H9 (cell line): ENCODE results near the gene SLC35B1. TPM values are rescaled to one million over a fixed set of nuclear protein-coding genes. Genes with fewer than 3 reads are reported as not detected.

Experiments used
- DNase-seq: peaks from one replicate; pipeline ENCODE4 v3.0.0-alpha.2; 2017
- H2AFZ ChIP-seq: one replicate; pipeline ENCODE4 v1.6.1; 2013; ENCODE audit warnings: mild to moderate bottlenecking, low read length, control low read depth, moderate library complexity
- H2AK5ac ChIP-seq: 2 replicates; pipeline ENCODE4 v1.6.1; 2013; ENCODE audit warnings: low read length, control low read depth, mixed read lengths; ENCODE audit not compliant: insufficient read length
- H2BK120ac ChIP-seq: one replicate; pipeline ENCODE4 v1.6.1; 2013; ENCODE audit warnings: low read depth, mild to moderate bottlenecking, low read length, control low read depth, inconsistent platforms; ENCODE audit not compliant: poor library complexity, severe bottlenecking
- H2BK12ac ChIP-seq: 2 replicates; pipeline ENCODE4 v1.6.1; 2013; ENCODE audit warnings: low read length, control low read depth, mixed read lengths, low read depth; ENCODE audit not compliant: insufficient read length
- H2BK15ac ChIP-seq: 2 replicates; pipeline ENCODE4 v1.6.1; 2013; ENCODE audit warnings: low read depth, low read length, control low read depth
- H2BK20ac ChIP-seq: one replicate; pipeline ENCODE4 v1.6.1; 2013; ENCODE audit warnings: low read depth, mild to moderate bottlenecking, low read length, control low read depth, inconsistent platforms; ENCODE audit not compliant: poor library complexity, severe bottlenecking
- H2BK5ac ChIP-seq: 2 replicates; pipeline ENCODE4 v1.6.1; 2013; ENCODE audit warnings: low read length, control low read depth, mixed read lengths; ENCODE audit not compliant: insufficient read length
- H3K14ac ChIP-seq: 2 replicates; pipeline ENCODE4 v1.6.1; 2013; ENCODE audit warnings: low read length, control low read depth; ENCODE audit not compliant: insufficient read depth
- H3K18ac ChIP-seq: 2 replicates; pipeline ENCODE4 v1.6.1; 2013; ENCODE audit warnings: low read depth, mild to moderate bottlenecking, mixed read lengths, low read length, control low read depth; ENCODE audit not compliant: insufficient read length
- H3K23ac ChIP-seq: 2 replicates; pipeline ENCODE4 v1.6.1; 2013; ENCODE audit warnings: low read length, control low read depth, mixed read lengths, low read depth; ENCODE audit not compliant: insufficient read length
- H3K23me2 ChIP-seq: 2 replicates; pipeline ENCODE4 v1.6.1; 2013; ENCODE audit warnings: low read depth, mild to moderate bottlenecking, mixed read lengths, low read length, control low read depth; ENCODE audit not compliant: insufficient read length, poor library complexity, severe bottlenecking
- H3K27ac ChIP-seq: 2 replicates; pipeline ENCODE4 v1.5.1; 2013; ENCODE audit warnings: low read length, control low read depth, mixed read lengths, low read depth; ENCODE audit not compliant: insufficient read length
- H3K27me3 ChIP-seq: 2 replicates; pipeline ENCODE4 v1.6.1; 2013; ENCODE audit warnings: low read length, control low read depth, inconsistent platforms; ENCODE audit not compliant: insufficient read depth
- H3K4ac ChIP-seq: 2 replicates; pipeline ENCODE4 v1.6.1; 2013; ENCODE audit warnings: low read depth, mild to moderate bottlenecking, control low read depth, inconsistent platforms, low read length, moderate library complexity
- H3K4me1 ChIP-seq: 2 replicates; pipeline ENCODE4 v1.6.1; 2013; ENCODE audit warnings: low read length, control low read depth, inconsistent platforms; ENCODE audit not compliant: insufficient read depth
- H3K4me2 ChIP-seq: 2 replicates; pipeline ENCODE4 v1.6.1; 2013; ENCODE audit warnings: low read length, control low read depth, mixed read lengths; ENCODE audit not compliant: insufficient read length, insufficient read depth
- H3K56ac ChIP-seq: 2 replicates; pipeline ENCODE4 v1.6.1; 2013; ENCODE audit warnings: low read depth, mild to moderate bottlenecking, mixed read lengths, low read length, control low read depth; ENCODE audit not compliant: insufficient read length
- H3K79me1 ChIP-seq: 2 replicates; pipeline ENCODE4 v1.6.1; 2013; ENCODE audit warnings: low read depth, mild to moderate bottlenecking, moderate library complexity, low read length, control low read depth, inconsistent platforms; ENCODE audit not compliant: insufficient read depth, poor library complexity, severe bottlenecking
- H3K79me2 ChIP-seq: 2 replicates; pipeline ENCODE4 v1.6.1; 2013; ENCODE audit warnings: low read length, control low read depth, inconsistent platforms; ENCODE audit not compliant: insufficient read depth
- H3K9ac ChIP-seq: 2 replicates; pipeline ENCODE4 v1.6.1; 2013; ENCODE audit warnings: low read length, control low read depth, mixed read lengths; ENCODE audit not compliant: insufficient read length; ENCODE audit errors: extremely low read depth
- H3K9me3 ChIP-seq: one replicate; pipeline ENCODE4 v1.6.1; 2013; ENCODE audit warnings: low read depth, low read length, inconsistent platforms; ENCODE audit not compliant: control insufficient read depth
- H3T11ph ChIP-seq: one replicate; pipeline ENCODE4 v1.6.1; 2013; ENCODE audit warnings: mild to moderate bottlenecking, low read length, control low read depth, inconsistent platforms
- H4K20me1 ChIP-seq: one replicate; pipeline ENCODE4 v1.6.1; 2013; ENCODE audit not compliant: control insufficient read depth, insufficient read length, insufficient read depth
- H4K5ac ChIP-seq: 2 replicates; pipeline ENCODE4 v1.6.1; 2013; ENCODE audit warnings: low read depth, mild to moderate bottlenecking, mixed read lengths, low read length, control low read depth; ENCODE audit not compliant: insufficient read length
- H4K8ac ChIP-seq: replicated peaks from 2 replicates; pipeline ENCODE4 v1.6.1; 2013; ENCODE audit warnings: low read length, control low read depth, mixed read lengths, low read depth; ENCODE audit not compliant: insufficient read length
- H4K91ac ChIP-seq: 2 replicates; pipeline ENCODE4 v1.6.1; 2013; ENCODE audit warnings: low read depth, mild to moderate bottlenecking, moderate library complexity, mixed read lengths, low read length, control low read depth; ENCODE audit not compliant: insufficient read length
- H3K27ac Mint-ChIP-seq, 3 experiments: 2 replicates in 2 of 3; 3 replicates in 1 of 3; pipeline ENCODE4 v1.8.0; 2020 to 2021; ENCODE audit warnings: mixed read lengths in 3 of 3, mild to moderate bottlenecking in 1 of 3, moderate library complexity in 1 of 3
- H3K27me3 Mint-ChIP-seq: 2 replicates; pipeline ENCODE4 v1.8.0; 2021; ENCODE audit warnings: low read depth, mild to moderate bottlenecking, moderate library complexity, mixed read lengths
- H3K36me3 Mint-ChIP-seq, 3 experiments: 2 replicates in 2 of 3; 3 replicates in 1 of 3; pipeline ENCODE4 v1.8.0; 2020 to 2021; ENCODE audit warnings: low read depth in 3 of 3, mixed read lengths in 3 of 3; ENCODE audit not compliant: insufficient read depth in 1 of 3
- H3K4me1 Mint-ChIP-seq, 2 experiments: 2 replicates each; pipeline ENCODE4 v1.8.0; 2020; ENCODE audit warnings: mixed read lengths in 2 of 2
- H3K4me3 Mint-ChIP-seq, 2 experiments: 2 replicates in 1 of 2; 3 replicates in 1 of 2; pipeline ENCODE4 v1.8.0; 2020 to 2021; ENCODE audit warnings: mild to moderate bottlenecking in 2 of 2, mixed read lengths in 2 of 2, moderate library complexity in 1 of 2
- H3K9me3 Mint-ChIP-seq, 2 experiments: 2 replicates in 1 of 2; 3 replicates in 1 of 2; pipeline ENCODE4 v1.8.0; 2020; ENCODE audit warnings: mild to moderate bottlenecking in 2 of 2, mixed read lengths in 2 of 2, moderate library complexity in 1 of 2
- WGBS: extraction: QIAGEN DNeasy Blood & Tissue Kit; methylation state at CpG from one replicate; pipeline ENCODE4 v1.1.7; 2013; ENCODE audit warnings: missing lambda C conversion rate, low lambda C conversion rate, mixed read lengths; ENCODE audit not compliant: insufficient read length; ENCODE audit errors: extremely low coverage; 5-methylcytosine and 5-hydroxymethylcytosine counted together
- total RNA-seq: library from RNA; stranded (reverse); gene quantifications from 2 replicates; pipeline ENCODE4 v1.2.1, GENCODE V29; 2021
- TF ChIP-seq, protein P1 (sequence below): fragments of 200-600 bp; sonication (generic); conservative IDR thresholded peaks from 3 replicates; pipeline ENCODE4 v1.8.0; 2021; ENCODE audit warnings: antibody characterized with exemption, mild to moderate bottlenecking

Gene SLC35B1
- total RNA-seq, 1 experiment from 2014 or later = 58.9 TPM

DNA sequence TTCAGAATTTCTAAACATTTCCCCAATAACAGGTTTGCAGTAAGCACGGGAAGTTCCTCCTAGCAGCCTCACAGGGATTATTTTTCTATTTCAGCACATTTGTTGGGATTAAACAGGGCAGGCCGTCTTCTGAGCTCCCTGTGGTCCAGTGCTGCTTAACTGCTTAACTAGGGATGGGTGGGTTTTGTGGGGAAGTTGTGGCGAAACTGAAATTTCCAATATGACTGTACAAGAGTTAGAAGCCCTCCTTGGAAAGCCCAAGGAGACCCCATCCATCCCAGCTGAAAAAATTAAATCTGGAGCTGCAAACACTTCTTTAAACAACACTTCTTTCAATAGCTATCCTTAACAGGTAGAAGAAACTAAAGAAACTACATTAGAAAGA, 33.9 kb upstream of the SLC35B1 start:
- peak overlapping the region in 1 of 3 experiments; percentile 79; a peak in 2 of 7 replicates for H3K27ac Mint-ChIP-seq
- H3K4me2 ChIP-seq = no peak overlapping the region
- H3K4me1 Mint-ChIP-seq = peaks cover 0 to 3% of the 10 kb centered on the region in 2 experiments; a peak in 2 of 4 replicates

More for the DNA sequence above, 33.9 kb upstream of the SLC35B1 start:
- no peaks in the 10 kb centered on the region for H3K9me3 Mint-ChIP-seq
- H3K27me3 Mint-ChIP-seq = no peaks in the 10 kb centered on the region
- Histone ChIP-seq H3K79me1 (peaks cover 14% of the 10 kb centered on the region), H3K23me2 (no peaks in the 10 kb centered on the region), H2BK5ac (no peak overlapping the region), H3K9ac (no peak overlapping the region), H2BK15ac (no peak overlapping the region), H3K4me1 (no peaks in the 10 kb centered on the region), H2BK12ac (no peak overlapping the region), H3K79me2 (peaks cover 2% of the 10 kb centered on the region; the same call in 1 of the 2 replicates), H2AFZ (no peak overlapping the region), H2BK20ac (no peak overlapping the region), H4K91ac (no peak overlapping the region), H4K20me1 (no peaks in the 10 kb centered on the region), H3K23ac (no peak overlapping the region), H4K8ac (no peak overlapping the region), H3K27ac (no peak overlapping the region), H3K27me3 (no peaks in the 10 kb centered on the region), H3K18ac (no peak overlapping the region), H2AK5ac (no peak overlapping the region), H3K14ac (no peak overlapping the region), H4K5ac (no peak overlapping the region), H3T11ph (no peak overlapping the region), H3K56ac (no peak overlapping the region), H2BK120ac (no peak overlapping the region), H3K9me3 (no peaks in the 10 kb centered on the region), H3K4ac (no peak overlapping the region)
- WGBS = no CpG with 5 or more reads among the region's 3 CpGs
- H3K36me3 Mint-ChIP-seq = peaks cover 3 to 4% (median 4%) of the 10 kb centered on the region in 3 experiments; a peak in 3 of 7 replicates
- DNase-seq = no peak
- no peak overlapping the region for H3K4me3 Mint-ChIP-seq
- TF ChIP-seq, protein P1, sequence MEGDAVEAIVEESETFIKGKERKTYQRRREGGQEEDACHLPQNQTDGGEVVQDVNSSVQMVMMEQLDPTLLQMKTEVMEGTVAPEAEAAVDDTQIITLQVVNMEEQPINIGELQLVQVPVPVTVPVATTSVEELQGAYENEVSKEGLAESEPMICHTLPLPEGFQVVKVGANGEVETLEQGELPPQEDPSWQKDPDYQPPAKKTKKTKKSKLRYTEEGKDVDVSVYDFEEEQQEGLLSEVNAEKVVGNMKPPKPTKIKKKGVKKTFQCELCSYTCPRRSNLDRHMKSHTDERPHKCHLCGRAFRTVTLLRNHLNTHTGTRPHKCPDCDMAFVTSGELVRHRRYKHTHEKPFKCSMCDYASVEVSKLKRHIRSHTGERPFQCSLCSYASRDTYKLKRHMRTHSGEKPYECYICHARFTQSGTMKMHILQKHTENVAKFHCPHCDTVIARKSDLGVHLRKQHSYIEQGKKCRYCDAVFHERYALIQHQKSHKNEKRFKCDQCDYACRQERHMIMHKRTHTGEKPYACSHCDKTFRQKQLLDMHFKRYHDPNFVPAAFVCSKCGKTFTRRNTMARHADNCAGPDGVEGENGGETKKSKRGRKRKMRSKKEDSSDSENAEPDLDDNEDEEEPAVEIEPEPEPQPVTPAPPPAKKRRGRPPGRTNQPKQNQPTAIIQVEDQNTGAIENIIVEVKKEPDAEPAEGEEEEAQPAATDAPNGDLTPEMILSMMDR = no peak
